Adrenal gland (tissue), 12 donors: ENCODE data around the gene RTEL1. TPM values are rescaled to one million over a fixed set of nuclear protein-coding genes. Genes with fewer than 3 reads are reported as not detected.
A peak's percentile ranks its signal among the peaks of the same experiment; 100 is the strongest.

Experiments used
- DNase-seq, 7 donors: peaks; one replicate each; pipeline ENCODE4 v3.0.0-alpha.2; 2019 to 2020
- H3K27ac ChIP-seq, 5 donors: fragments of 200-600 bp; sonication (generic) in 4 of 5; 1 replicate in 3 of 5; 2 replicates in 2 of 5; pipeline versions ENCODE4 v1.5.1 to v1.8.0; 2016 to 2020; ENCODE audit warnings: mild to moderate bottlenecking in 1 of 5
- H3K27me3 ChIP-seq: fragments of 200-600 bp; 2 replicates; pipeline ENCODE4 v1.8.0; 2021
- H3K36me3 ChIP-seq, 2 donors: fragments of 200-600 bp; replicated peaks in 1 of 2; 1 replicate in 1 of 2; 2 replicates in 1 of 2; pipeline versions ENCODE4 v1.5.1 to v1.8.0; 2018 to 2022
- H3K4me1 ChIP-seq, 2 donors: fragments of 200-600 bp; replicated peaks in 1 of 2; 1 replicate in 1 of 2; 2 replicates in 1 of 2; pipeline versions ENCODE4 v1.5.1 to v1.8.0; 2018 to 2021
- H3K4me3 ChIP-seq, 4 donors: fragments of 200-600 bp; sonication (generic) in 3 of 4; one replicate each; pipeline ENCODE4 v1.5.1; 2016 to 2018
- H3K9me3 ChIP-seq, 3 donors: fragments of 200-600 bp; sonication (generic) in 1 of 3; replicated peaks in 1 of 3; 1 replicate in 2 of 3; 2 replicates in 1 of 3; pipeline versions ENCODE4 v1.5.1 to v1.8.0; 2016 to 2021
- POLR2A ChIP-seq, 2 donors: fragments of 450-650 bp; IDR thresholded peaks; one replicate each; pipeline ENCODE4 v1.6.1; 2017; ENCODE audit warnings: antibody characterized with exemption in 2 of 2, mild to moderate bottlenecking in 2 of 2, moderate library complexity in 1 of 2
- WGBS, 4 donors: extraction: QIAGEN DNeasy Blood & Tissue Kit in 2 of 4; methylation state at CpG; one replicate each; pipeline versions ENCODE4 v1.1.5 to v1.1.7; 2013 to 2017; 5-methylcytosine and 5-hydroxymethylcytosine counted together
- intact Hi-C, 2 donors: fragments of 100-400 bp; cut with DNase I; formaldehyde crosslinking; loops; one replicate each; pipeline versions ENCODE4 v1.14.1 to v1.15.0; 2022 to 2023
- polyA plus RNA-seq, 3 donors: library from polyadenylated mRNA; stranded (reverse); fragments of 200-250 nt in 2 of 3; fragments of 350-450 nt in 1 of 3; fragmentation: Illumina TruSeq in 1 of 3; extraction: RNeasy Lipid Tissue Mini Kit (QIAGEN cat#74804) in 1 of 3; gene quantifications; one replicate each; pipeline ENCODE4 v1.2.3, GENCODE V29; 2013 to 2014
- total RNA-seq, 9 donors: library from RNA; depleted of rRNA in 4 of 9; stranded (reverse); fragments of >200 nt in 4 of 9; fragments of 120-200 nt in 1 of 9; fragmentation: NEBNext Ultra II Directional in 1 of 9; extraction: Animal tissue kit (Norgen Biotek cat#: 25700) in 1 of 9; gene quantifications; one replicate each; pipeline versions ENCODE4 v1.1.0 to v1.2.4, GENCODE V29; 2013 to 2023
- TF ChIP-seq, protein P1 (sequence below), 6 experiments: fragments of 450-650 bp in 4 of 6; fragments of 200-600 bp in 2 of 6; sonication (generic) in 1 of 6; IDR thresholded peaks; 1 replicate in 5 of 6; 2 replicates in 1 of 6; pipeline versions ENCODE4 v1.5.1 to v1.8.0; 2016 to 2021; ENCODE audit warnings: antibody characterized with exemption in 6 of 6, mild to moderate bottlenecking in 2 of 6, moderate library complexity in 1 of 6
- donor health status: healthy with polysubstance abuse.
- donor health status: Bipolar disorder and iron deficiency.
- donor health status: DM: yes; HTN: yes; CAD: no.
- donor health status: DM: no; HTN: no; CAD: no.
- donor health status: DM: no; HTN: no; CAD: no.
- donor health status: DM: yes; HTN: yes; CAD: no.

Gene RTEL1
- total and polyA plus RNA-seq, 12 donors = 9.4 to 110 (median 32.1) TPM

- DNase-seq = peak in 3 of 7 donors; percentile 9 to 27 (median 17)
- Histone ChIP-seq H3K9me3 (no peaks in the 10 kb centered on the region), H3K27me3 (no peaks in the 10 kb centered on the region), H3K27ac (no peak overlapping the region), H3K4me3 (no peak overlapping the region), H3K36me3 (peaks cover 0 to 8% of the 10 kb centered on the region in 2 donors), H3K4me1 (peaks cover 19 to 30% of the 10 kb centered on the region in 2 donors)
- intact Hi-C loops = no loop called here
- 93 to 98% (median 94%) methylated on average over 13 to 21 of the region's 21 CpGs for WGBS, 4 donors
- no peak for TF ChIP-seq POLR2A (IDR thresholded peaks at IDR 0.05)
- TF ChIP-seq, protein P1, sequence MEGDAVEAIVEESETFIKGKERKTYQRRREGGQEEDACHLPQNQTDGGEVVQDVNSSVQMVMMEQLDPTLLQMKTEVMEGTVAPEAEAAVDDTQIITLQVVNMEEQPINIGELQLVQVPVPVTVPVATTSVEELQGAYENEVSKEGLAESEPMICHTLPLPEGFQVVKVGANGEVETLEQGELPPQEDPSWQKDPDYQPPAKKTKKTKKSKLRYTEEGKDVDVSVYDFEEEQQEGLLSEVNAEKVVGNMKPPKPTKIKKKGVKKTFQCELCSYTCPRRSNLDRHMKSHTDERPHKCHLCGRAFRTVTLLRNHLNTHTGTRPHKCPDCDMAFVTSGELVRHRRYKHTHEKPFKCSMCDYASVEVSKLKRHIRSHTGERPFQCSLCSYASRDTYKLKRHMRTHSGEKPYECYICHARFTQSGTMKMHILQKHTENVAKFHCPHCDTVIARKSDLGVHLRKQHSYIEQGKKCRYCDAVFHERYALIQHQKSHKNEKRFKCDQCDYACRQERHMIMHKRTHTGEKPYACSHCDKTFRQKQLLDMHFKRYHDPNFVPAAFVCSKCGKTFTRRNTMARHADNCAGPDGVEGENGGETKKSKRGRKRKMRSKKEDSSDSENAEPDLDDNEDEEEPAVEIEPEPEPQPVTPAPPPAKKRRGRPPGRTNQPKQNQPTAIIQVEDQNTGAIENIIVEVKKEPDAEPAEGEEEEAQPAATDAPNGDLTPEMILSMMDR (IDR thresholded peaks at IDR 0.05) = no peak
Measured at GRCh38 chr20:63693733-63694583, 35.8 kb downstream of the RTEL1 start.

GRCh38 chr20:63694584-63695423, 36.7 kb downstream of the RTEL1 start:
- Histone ChIP-seq H3K4me1 (peaks cover 27 to 38% of the 10 kb centered on the region in 2 donors), H3K4me3 (no peak overlapping the region), H3K27ac (no peak overlapping the region), H3K27me3 (no peaks in the 10 kb centered on the region), H3K9me3 (no peaks in the 10 kb centered on the region), H3K36me3 (peaks cover 0 to 8% of the 10 kb centered on the region in 2 donors)
- 85 to 94% (median 92%) methylated on average over 6 to 37 of the region's 37 CpGs for WGBS, 4 donors
- TF ChIP-seq, protein P1 (IDR thresholded peaks at IDR 0.05) = no peak
- no peak for TF ChIP-seq POLR2A (IDR thresholded peaks at IDR 0.05)
- intact Hi-C loops = no loop called here
- peak in 3 of 7 donors; percentile 11 to 19 (median 17) for DNase-seq

DNA sequence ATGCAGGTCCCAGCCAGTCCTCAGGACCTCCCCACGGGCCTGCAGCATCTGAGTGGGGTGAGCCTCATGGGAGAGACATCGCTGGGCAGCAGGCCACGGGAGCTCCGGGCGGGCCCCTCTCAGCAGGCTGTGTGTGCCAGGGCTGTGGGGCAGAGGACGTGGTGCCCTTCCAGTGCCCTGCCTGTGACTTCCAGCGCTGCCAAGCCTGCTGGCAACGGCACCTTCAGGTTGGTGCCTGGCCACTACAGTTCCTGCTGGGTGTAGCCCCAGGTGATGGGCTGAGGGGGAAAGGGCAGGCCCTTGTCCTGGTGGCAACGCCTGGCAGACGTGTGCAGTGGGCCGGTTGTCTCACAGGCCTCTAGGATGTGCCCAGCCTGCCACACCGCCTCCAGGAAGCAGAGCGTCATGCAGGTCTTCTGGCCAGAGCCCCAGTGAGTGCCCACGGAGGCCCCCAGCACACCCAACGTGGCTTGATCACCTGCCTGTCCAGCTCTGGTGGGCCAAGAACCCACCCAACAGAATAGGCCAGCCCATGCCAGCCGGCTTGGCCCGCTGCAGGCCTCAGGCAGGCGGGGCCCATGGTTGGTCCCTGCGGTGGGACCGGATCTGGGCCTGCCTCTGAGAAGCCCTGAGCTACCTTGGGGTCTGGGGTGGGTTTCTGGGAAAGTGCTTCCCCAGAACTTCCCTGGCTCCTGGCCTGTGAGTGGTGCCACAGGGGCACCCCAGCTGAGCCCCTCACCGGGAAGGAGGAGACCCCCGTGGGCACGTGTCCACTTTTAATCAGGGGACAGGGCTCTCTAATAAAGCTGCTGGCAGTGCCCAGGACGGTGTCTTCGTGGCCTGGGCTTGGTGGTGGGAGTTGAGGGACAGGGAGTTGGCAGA, 37.6 kb downstream of the RTEL1 start:
- no peaks in the 10 kb centered on the region for H3K27me3 ChIP-seq
- H3K4me1 ChIP-seq = peaks cover 27 to 38% of the 10 kb centered on the region in 2 donors
- H3K9me3 ChIP-seq = no peaks in the 10 kb centered on the region
- no peak overlapping the region for H3K4me3 ChIP-seq
- peak in 4 of 7 donors; percentile 14 to 29 (median 19) for DNase-seq
- TF ChIP-seq POLR2A (IDR thresholded peaks at IDR 0.05) = no peak
- TF ChIP-seq, protein P1 (IDR thresholded peaks at IDR 0.05) = no peak
- H3K36me3 ChIP-seq = peaks cover 0 to 8% of the 10 kb centered on the region in 2 donors
- peak overlapping the region in 1 of 5 donors; percentile 35 for H3K27ac ChIP-seq
- 83 to 86% (median 84%) methylated on average over 7 to 25 of the region's 25 CpGs for WGBS, 4 donors
- intact Hi-C loops = no loop called here
